ENCODE results near the gene KRT75.

Gene KRT75

DNA sequence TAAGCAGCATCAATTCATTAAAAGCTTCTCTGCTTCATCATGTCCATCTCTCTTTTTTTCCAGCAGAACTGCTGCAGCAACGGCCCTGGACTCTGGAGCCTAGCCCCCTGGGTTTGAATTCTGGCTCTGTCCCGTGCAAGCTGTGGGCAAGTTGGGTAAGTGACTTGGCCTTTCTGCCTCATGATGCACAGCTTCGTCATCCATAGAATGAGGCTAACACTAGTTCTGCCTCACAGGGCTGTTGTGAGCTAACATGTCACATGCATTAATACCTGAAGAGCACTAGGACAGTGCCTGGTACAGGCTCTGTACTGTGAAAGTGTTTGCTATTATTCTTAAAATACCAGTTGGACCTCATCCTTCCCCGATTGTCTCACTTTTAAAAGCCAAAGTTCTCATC is 32.2 kb downstream of the KRT75 start:
- TF ChIP-seq EGR1 (IDR thresholded peaks at IDR 0.05) (no peak), NFIC (IDR thresholded peaks at IDR 0.05) (no peak), FOXM1 (IDR thresholded peaks at IDR 0.05; ENCODE audit: borderline replicate concordance, low read depth) (no peak), TAF1 (IDR thresholded peaks at IDR 0.05; ENCODE audit: low read depth) (no peak), TEAD4 (IDR thresholded peaks at IDR 0.05) (no peak), CREB1 (IDR thresholded peaks at IDR 0.05; ENCODE audit: low read depth) (no peak), MAX (IDR thresholded peaks at IDR 0.05) (no peak), YY1 (IDR thresholded peaks at IDR 0.05; ENCODE audit: low read depth) (no peak), ZBTB7A (IDR thresholded peaks at IDR 0.05; ENCODE audit: low read depth) (no peak)
- TF ChIP-seq, protein P1, sequence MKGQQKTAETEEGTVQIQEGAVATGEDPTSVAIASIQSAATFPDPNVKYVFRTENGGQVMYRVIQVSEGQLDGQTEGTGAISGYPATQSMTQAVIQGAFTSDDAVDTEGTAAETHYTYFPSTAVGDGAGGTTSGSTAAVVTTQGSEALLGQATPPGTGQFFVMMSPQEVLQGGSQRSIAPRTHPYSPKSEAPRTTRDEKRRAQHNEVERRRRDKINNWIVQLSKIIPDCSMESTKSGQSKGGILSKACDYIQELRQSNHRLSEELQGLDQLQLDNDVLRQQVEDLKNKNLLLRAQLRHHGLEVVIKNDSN (IDR thresholded peaks at IDR 0.05) = no peak

- no peak for TF ChIP-seq NFIC (IDR thresholded peaks at IDR 0.05)
- no peak for TF ChIP-seq ZBTB7A (IDR thresholded peaks at IDR 0.05; ENCODE audit: low read depth)
- TF ChIP-seq YY1 (IDR thresholded peaks at IDR 0.05; ENCODE audit: low read depth) = no peak
Measured at GRCh38 chr12:52401526-52401925, 32.6 kb downstream of the KRT75 start.

- no peak for TF ChIP-seq FOXM1 (IDR thresholded peaks at IDR 0.05; ENCODE audit: borderline replicate concordance, low read depth)
- TF ChIP-seq TCF12 (IDR thresholded peaks at IDR 0.05; ENCODE audit: low read depth) = no peak
- no peak for TF ChIP-seq EGR1 (IDR thresholded peaks at IDR 0.05)
Measured at GRCh38 chr12:52400906-52401305, 33.3 kb downstream of the KRT75 start.

GRCh38 chr12:52399756-52400155 is 34.4 kb downstream of the KRT75 start:
- no peak for TF ChIP-seq REST (IDR thresholded peaks at IDR 0.05; ENCODE audit: low read depth)
- no peak for TF ChIP-seq ZBTB7A (IDR thresholded peaks at IDR 0.05; ENCODE audit: low read depth)
- TF ChIP-seq TCF12 (IDR thresholded peaks at IDR 0.05; ENCODE audit: low read depth) = no peak
- TF ChIP-seq TEAD4 (IDR thresholded peaks at IDR 0.05) = no peak
- TF ChIP-seq NFIC (IDR thresholded peaks at IDR 0.05) = no peak
- TF ChIP-seq TAF1 (IDR thresholded peaks at IDR 0.05; ENCODE audit: low read depth) = no peak

DNA sequence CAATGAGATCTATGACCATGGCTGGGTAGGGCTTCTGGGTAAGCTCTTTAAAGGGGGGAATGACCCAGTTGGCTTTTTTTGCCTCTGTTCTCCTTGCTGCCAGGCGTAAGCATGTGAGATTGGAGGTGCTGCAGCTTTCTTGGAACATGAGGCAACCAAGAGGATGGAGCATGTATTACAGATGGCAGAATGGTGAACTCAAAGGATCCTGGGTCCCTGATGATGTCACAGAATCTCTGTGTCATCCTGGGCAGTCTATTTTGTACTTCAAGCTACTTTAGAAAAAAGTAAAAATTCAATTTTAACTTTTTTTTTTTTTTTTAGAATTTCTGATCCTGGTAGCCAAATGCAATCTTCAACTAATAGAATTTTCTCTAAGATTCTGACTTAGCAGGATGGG is 36.0 kb downstream of the KRT75 start:
- TF ChIP-seq, protein P1 (IDR thresholded peaks at IDR 0.05) = no peak
- no peak for TF ChIP-seq EGR1 (IDR thresholded peaks at IDR 0.05)
- no peak for TF ChIP-seq TAF1 (IDR thresholded peaks at IDR 0.05; ENCODE audit: low read depth)
- TF ChIP-seq REST (IDR thresholded peaks at IDR 0.05; ENCODE audit: low read depth) = no peak
- TF ChIP-seq RAD21 (IDR thresholded peaks at IDR 0.05; ENCODE audit: low read depth) = no peak
- no peak for TF ChIP-seq EP300 (IDR thresholded peaks at IDR 0.05; ENCODE audit: borderline replicate concordance)
- TF ChIP-seq TCF12 (IDR thresholded peaks at IDR 0.05; ENCODE audit: low read depth) = no peak
- no peak for TF ChIP-seq ZBTB7A (IDR thresholded peaks at IDR 0.05; ENCODE audit: low read depth)

DNA sequence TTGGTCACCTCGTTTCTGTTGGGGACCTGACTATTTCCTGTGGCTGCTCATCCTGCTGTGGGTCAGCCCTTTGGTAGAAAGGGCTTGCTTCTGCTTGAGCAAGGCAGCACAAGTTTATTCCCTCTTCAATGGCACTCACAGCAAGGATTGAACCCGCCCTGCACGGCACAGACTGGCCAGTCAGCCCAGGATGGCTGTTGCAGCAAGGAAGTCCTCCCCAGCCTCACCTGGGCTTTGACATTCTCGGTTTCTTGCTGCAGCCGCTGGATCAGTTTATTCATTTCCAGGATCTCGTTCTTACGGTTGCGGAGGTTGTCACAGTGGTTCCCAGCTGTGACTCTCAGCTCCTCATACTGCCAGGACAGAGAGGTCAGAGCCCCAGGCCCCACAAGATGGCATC is 37.5 kb downstream of the KRT75 start:
- TF ChIP-seq MAX (IDR thresholded peaks at IDR 0.05) (no peak), YY1 (IDR thresholded peaks at IDR 0.05; ENCODE audit: low read depth) (no peak), ZBTB7A (IDR thresholded peaks at IDR 0.05; ENCODE audit: low read depth) (no peak), TEAD4 (IDR thresholded peaks at IDR 0.05) (no peak), EGR1 (IDR thresholded peaks at IDR 0.05) (no peak), RAD21 (IDR thresholded peaks at IDR 0.05; ENCODE audit: low read depth) (no peak)
- TF ChIP-seq, protein P1 (IDR thresholded peaks at IDR 0.05) = no peak

Data from Ishikawa (cell line).